Endothelial cell of umbilical vein (primary cell): ENCODE data around the gene LLGL2. TPM values are rescaled to one million over a fixed set of nuclear protein-coding genes. Genes with fewer than 3 reads are reported as not detected.

Experiments
- BruUV-seq: library from RNA; stranded (reverse); fragments of 400-500 nt; replicated peaks from 2 replicates; lab custom pipeline; 2021; lab: Mats Ljungman, UMichigan
- CTCF ChIA-PET: fragments of 300-600, 350-600 bp; sonication (Branson Sonifier 250); formaldehyde crosslinking; loops from one replicate; lab custom pipeline; 2021; ENCODE audit warnings: antibody characterized with exemption, inconsistent platforms; lab: Charles Lee
- POLR2A ChIA-PET: fragments of 300-600, 350-600 bp; sonication (Branson Sonifier 250); formaldehyde crosslinking; loops from one replicate; lab custom pipeline; 2021; ENCODE audit warnings: antibody characterized with exemption, inconsistent platforms; lab: Charles Lee
- DNase-seq: peaks from one replicate; pipeline ENCODE4 v3.0.0-alpha.2; 2011; ENCODE audit warnings: low read depth, low spot score
- FAIRE-seq: peaks from 2 replicates; lab custom pipeline; 2011; peaks lifted over from hg19 to GRCh38; lab: Jason Lieb, UNC
- H2AFZ ChIP-seq: 2 replicates; pipeline ENCODE4 v1.6.0; 2012; ENCODE audit warnings: low read depth, low read length, control low read depth, inconsistent platforms
- H3K27ac ChIP-seq: 2 replicates; pipeline ENCODE4 v1.5.1; 2011; ENCODE audit warnings: low read depth, mild to moderate bottlenecking, control low read depth, low read length, moderate library complexity; ENCODE audit not compliant: insufficient read depth
- H3K27me3 ChIP-seq, 2 experiments: 2 replicates each; pipeline versions ENCODE4 v1.6.0 to v1.6.1; 2011; ENCODE audit warnings: low read length in 2 of 2, mixed read lengths in 1 of 2; ENCODE audit not compliant: control insufficient read depth in 2 of 2, insufficient read depth in 2 of 2
- H3K36me3 ChIP-seq, 2 experiments: 2 replicates in 1 of 2; 3 replicates in 1 of 2; pipeline ENCODE4 v1.5.1; 2011; ENCODE audit warnings: low read length in 2 of 2, mild to moderate bottlenecking in 1 of 2, moderate library complexity in 1 of 2; ENCODE audit not compliant: control insufficient read depth in 2 of 2, insufficient read depth in 2 of 2; ENCODE audit errors: extremely low read depth in 1 of 2
- H3K4me1 ChIP-seq: 3 replicates; pipeline ENCODE4 v1.5.1; 2011; ENCODE audit warnings: mild to moderate bottlenecking, low read length; ENCODE audit not compliant: control insufficient read depth, insufficient read depth; ENCODE audit errors: extremely low read depth
- H3K4me2 ChIP-seq: 2 replicates; pipeline ENCODE4 v1.6.1; 2011; ENCODE audit warnings: low read length, control low read depth, mixed read lengths; ENCODE audit not compliant: insufficient read depth
- H3K4me3 ChIP-seq, 3 experiments: fragments of 200-600 bp in 1 of 3; sonication (generic), shearing (Covaris generic) in 1 of 3; replicated peaks in 1 of 3; 2 replicates each; pipeline ENCODE4 v1.5.1; 2011 to 2016; ENCODE audit warnings: control low read depth in 3 of 3, low read length in 3 of 3, mild to moderate bottlenecking in 2 of 3, inconsistent platforms in 1 of 3, low read depth in 1 of 3, moderate library complexity in 1 of 3; ENCODE audit not compliant: insufficient read depth in 1 of 3
- H3K79me2 ChIP-seq: 2 replicates; pipeline ENCODE4 v1.6.0; 2012; ENCODE audit warnings: low read length, inconsistent platforms; ENCODE audit not compliant: control insufficient read depth, insufficient read depth
- H3K9ac ChIP-seq: replicated peaks from 2 replicates; pipeline ENCODE3; 2011; ENCODE audit warnings: low read length, control low read depth; ENCODE audit not compliant: insufficient read depth; ENCODE audit errors: extremely low read depth
- H3K9me1 ChIP-seq: replicated peaks from 3 replicates; pipeline ENCODE4 v1.6.0; 2011; ENCODE audit warnings: mild to moderate bottlenecking, low read length; ENCODE audit not compliant: control insufficient read depth, insufficient read depth; ENCODE audit errors: extremely low read depth
- H3K9me3 ChIP-seq: replicated peaks from 2 replicates; pipeline ENCODE4 v1.5.1; 2012; ENCODE audit warnings: low read length, inconsistent platforms; ENCODE audit not compliant: control insufficient read depth, insufficient read depth
- H4K20me1 ChIP-seq: replicated peaks from 2 replicates; pipeline ENCODE3; 2011; ENCODE audit warnings: mild to moderate bottlenecking, low read length; ENCODE audit not compliant: control insufficient read depth, insufficient read depth; ENCODE audit errors: extremely low read depth
- CTCF ChIP-seq, 2 donors: IDR thresholded peaks; 1 replicate in 1 of 2; 2 replicates in 1 of 2; pipeline ENCODE4 v1.5.1; 2011; ENCODE audit warnings: low read length in 2 of 2, mild to moderate bottlenecking in 2 of 2, moderate library complexity in 2 of 2, control low read depth in 1 of 2, inconsistent platforms in 1 of 2, low read depth in 1 of 2; ENCODE audit not compliant: insufficient read depth in 1 of 2; ENCODE audit errors: extremely low read depth in 1 of 2
- EZH2 ChIP-seq: IDR thresholded peaks from 2 replicates; pipeline ENCODE4 v1.6.1; 2012; ENCODE audit warnings: borderline replicate concordance, low read depth, mild to moderate bottlenecking, moderate library complexity, low read length, inconsistent platforms; ENCODE audit not compliant: severe bottlenecking
- FOS ChIP-seq: IDR thresholded peaks from 2 replicates; pipeline ENCODE4 v1.6.1; 2011; ENCODE audit warnings: mild to moderate bottlenecking, low read length, moderate library complexity, borderline replicate concordance; ENCODE audit not compliant: insufficient read depth
- GATA2 ChIP-seq: IDR thresholded peaks from 2 replicates; pipeline ENCODE4 v1.7.0; 2011; ENCODE audit warnings: low read depth, mild to moderate bottlenecking, moderate library complexity, mixed read lengths, low read length; ENCODE audit not compliant: insufficient read length, insufficient read depth
- JUN ChIP-seq: IDR thresholded peaks from 2 replicates; pipeline ENCODE4 v1.6.1; 2011; ENCODE audit warnings: borderline replicate concordance, low read depth; ENCODE audit not compliant: insufficient read length, insufficient read depth
- MYC ChIP-seq: IDR thresholded peaks from one replicate; pipeline ENCODE4 v1.6.1; 2011; ENCODE audit warnings: mild to moderate bottlenecking, low read depth, low read length
- POLR2A ChIP-seq: IDR thresholded peaks from 2 replicates; pipeline ENCODE4 v1.6.1; 2012; ENCODE audit warnings: low read depth, mild to moderate bottlenecking, control low read depth, low read length
- POLR2AphosphoS5 ChIP-seq: IDR thresholded peaks from 2 replicates; pipeline ENCODE4 v1.6.1; 2012; ENCODE audit warnings: low read depth, mild to moderate bottlenecking, control low read depth, low read length, moderate library complexity; ENCODE audit not compliant: insufficient read depth
- dilution Hi-C: fragments of 300-500 bp; cut with MboI; formaldehyde crosslinking; loops from one replicate; pipeline ENCODE4 v1.15.0; 2019; ENCODE audit warnings: low sequenced_read_pairs; ENCODE audit not compliant: extremely low pct_ligation_motif_present
- intact Hi-C: fragments of 100-400 bp; cut with micrococcal nuclease; formaldehyde crosslinking; loops from one replicate; pipeline ENCODE4 v1.10.0; 2022
- polyA plus RNA-seq, 4 experiments: library from polyadenylated mRNA; depleted of rRNA in 3 of 4; stranded (reverse) in 3 of 4; unstranded in 1 of 4; fragments of >200 nt; gene quantifications; 2 replicates each; pipeline versions ENCODE4 v1.2.1 to v1.2.3, GENCODE V29; 2011 to 2012; ENCODE audit warnings: missing spikeins in 1 of 4
- total RNA-seq: library from RNA; stranded (reverse); gene quantifications from 2 replicates; pipeline ENCODE4 v1.2.3, GENCODE V29; 2021
- TF ChIP-seq, protein P1 (sequence below): IDR thresholded peaks from 2 replicates; pipeline ENCODE4 v1.6.1; 2011; ENCODE audit not compliant: insufficient read depth, insufficient read length

Gene LLGL2
- total and polyA plus RNA-seq, 2 donors (not counting 3 experiments of a cell fraction or from before 2014, with no cell fraction given), result 5.3 to 5.4 TPM

DNA sequence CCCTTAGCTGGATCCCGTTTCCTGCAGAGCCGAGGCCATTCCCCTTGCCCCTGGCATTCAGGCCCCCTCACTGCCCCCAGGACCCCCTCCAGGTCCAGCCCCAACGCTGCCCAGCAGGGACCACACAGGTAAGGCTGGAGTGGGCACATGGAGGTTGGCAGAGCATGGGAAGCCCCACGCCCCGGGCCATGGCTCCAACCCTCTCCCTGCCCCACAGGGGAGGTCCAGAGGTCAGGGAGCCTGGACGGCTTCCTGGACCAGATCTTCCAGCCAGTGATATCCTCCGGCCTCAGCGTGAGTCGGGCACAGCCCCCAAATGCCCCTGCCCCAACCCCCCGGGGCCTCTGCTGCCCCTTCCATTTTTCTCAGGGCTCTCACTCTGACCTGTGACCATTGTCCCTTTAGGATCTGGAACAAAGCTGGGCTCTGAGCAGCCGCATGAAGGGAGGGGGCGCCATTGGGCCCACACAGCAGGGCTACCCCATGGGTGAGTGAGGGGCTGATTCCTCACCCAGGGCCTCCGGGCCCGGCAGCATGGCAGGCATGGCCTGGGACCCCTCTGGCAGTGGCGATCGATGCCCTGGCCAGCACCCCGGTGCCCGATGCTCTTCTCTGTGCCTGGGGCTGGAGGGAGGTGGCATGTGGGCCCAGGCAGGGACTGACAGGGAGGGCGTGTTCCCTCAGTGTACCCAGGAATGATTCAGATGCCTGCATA is 89.2 kb downstream of the LLGL2 start:
- TF ChIP-seq JUN (no peak), GATA2 (no peak), EZH2 (no peak), POLR2AphosphoS5 (no peak), FOS (no peak), CTCF (IDR thresholded peaks at IDR 0.05; ENCODE audit: extremely low read depth in 1 of 2, insufficient read depth in 1 of 2, low read depth in 1 of 2, low read length in 2 of 2) (no peak), MYC (no peak), POLR2A (no peak)
- TF ChIP-seq, protein P1, sequence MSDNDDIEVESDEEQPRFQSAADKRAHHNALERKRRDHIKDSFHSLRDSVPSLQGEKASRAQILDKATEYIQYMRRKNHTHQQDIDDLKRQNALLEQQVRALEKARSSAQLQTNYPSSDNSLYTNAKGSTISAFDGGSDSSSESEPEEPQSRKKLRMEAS, result no peak
- Histone ChIP-seq H3K9me3 (no peaks in the 10 kb centered on the region), H4K20me1 (no peaks in the 10 kb centered on the region), H3K27me3 (no peaks in the 10 kb centered on the region), H3K9me1 (no peaks in the 10 kb centered on the region), H3K9ac (no peak overlapping the region), H3K27ac (no peak overlapping the region), H3K79me2 (no peaks in the 10 kb centered on the region), H3K4me3 (no peak overlapping the region), H3K4me2 (no peak overlapping the region), H3K4me1 (no peaks in the 10 kb centered on the region), H2AFZ (no peak overlapping the region), H3K36me3 (no peaks in the 10 kb centered on the region)
- ChIA-PET POLR2A (interaction anchor here (0.7 kb wide), 1 partner anchor 18 kb away, joined by 10 read pairs; no protein-coding TSS in a partner anchor), CTCF (interaction anchor here (0.9 to 9.8 kb wide), 4 partner anchors 13 to 133 kb away, joined by 3 to 65 read pairs (median 5); partner anchors contain the start of gene SMIM5)
- intact Hi-C loops (no loop called here), dilution Hi-C loops (no loop called here)
- DNase-seq, result no peak
- BruUV-seq, result no TSS peak
- no peak for FAIRE-seq
